Endodermal cell (in vitro differentiated cells): ENCODE results near the gene MLLT6. TPM values are rescaled to one million over a fixed set of nuclear protein-coding genes. Genes with fewer than 3 reads are reported as not detected.

Experiments used
- DNase-seq: peaks from one replicate; pipeline ENCODE4 v3.0.0-alpha.2; 2017
- H3K27ac ChIP-seq: 2 replicates; pipeline ENCODE4 v1.5.1; 2013; ENCODE audit warnings: mild to moderate bottlenecking, low read depth, low read length, moderate library complexity
- H3K27me3 ChIP-seq: 2 replicates; pipeline ENCODE4 v1.6.1; 2013; ENCODE audit warnings: mild to moderate bottlenecking, low read length, moderate library complexity; ENCODE audit not compliant: insufficient read depth, control insufficient read depth, poor library complexity, severe bottlenecking
- H3K36me3 ChIP-seq: 2 replicates; pipeline ENCODE4 v1.7.0; 2013; ENCODE audit warnings: mild to moderate bottlenecking, low read length, moderate library complexity; ENCODE audit not compliant: control insufficient read depth, insufficient read depth
- H3K4me1 ChIP-seq: one replicate; pipeline ENCODE4 v1.7.0; 2013; ENCODE audit warnings: low read length; ENCODE audit not compliant: control insufficient read depth, insufficient read depth
- H3K4me3 ChIP-seq: 2 replicates; pipeline ENCODE4 v1.5.1; 2013; ENCODE audit warnings: mild to moderate bottlenecking, low read length, moderate library complexity
- H3K9ac ChIP-seq: 2 replicates; pipeline ENCODE4 v1.6.1; 2013; ENCODE audit warnings: mild to moderate bottlenecking, low read length, moderate library complexity; ENCODE audit not compliant: poor library complexity, severe bottlenecking; ENCODE audit errors: extremely low read depth
- H3K9me3 ChIP-seq: 2 replicates; pipeline ENCODE4 v1.6.1; 2013; ENCODE audit warnings: mild to moderate bottlenecking, low read length, moderate library complexity; ENCODE audit not compliant: control insufficient read depth
- H3K27ac Mint-ChIP-seq: 2 replicates; pipeline ENCODE4 v1.8.0; 2020; ENCODE audit warnings: mixed read lengths
- H3K27me3 Mint-ChIP-seq: 2 replicates; pipeline ENCODE4 v1.8.0; 2021; ENCODE audit warnings: mild to moderate bottlenecking, mixed read lengths; ENCODE audit not compliant: insufficient read depth
- H3K36me3 Mint-ChIP-seq: 2 replicates; pipeline ENCODE4 v1.8.0; 2020; ENCODE audit warnings: low read depth, mixed read lengths
- H3K4me1 Mint-ChIP-seq: 2 replicates; pipeline ENCODE4 v1.8.0; 2020; ENCODE audit warnings: mixed read lengths
- H3K4me3 Mint-ChIP-seq: 2 replicates; pipeline ENCODE4 v1.8.0; 2020; ENCODE audit warnings: mild to moderate bottlenecking, moderate library complexity, mixed read lengths
- H3K9me3 Mint-ChIP-seq: 2 replicates; pipeline ENCODE4 v1.8.0; 2020; ENCODE audit warnings: mild to moderate bottlenecking, mixed read lengths
- CTCF ChIP-seq: fragments of 200-600 bp; sonication (generic); conservative IDR thresholded peaks from 2 replicates; pipeline ENCODE4 v1.5.0; 2021; ENCODE audit warnings: antibody characterized with exemption, mild to moderate bottlenecking
- WGBS, 2 experiments: methylation state at CpG; one replicate each; pipeline versions ENCODE4 v1.1.5 to v1.1.7; 2013; ENCODE audit warnings: missing lambda C conversion rate in 2 of 2, mixed read lengths in 1 of 2; ENCODE audit not compliant: insufficient coverage in 1 of 2, insufficient read length in 1 of 2; 5-methylcytosine and 5-hydroxymethylcytosine counted together
- total RNA-seq, 2 donors: library from RNA; stranded (reverse); fragmentation: NEBNext Ultra II Directional in 1 of 2; extraction: Animal tissue kit (Norgen Biotek cat#: 25700) in 1 of 2; gene quantifications; 2 replicates in 1 of 2; 3 replicates in 1 of 2; pipeline ENCODE4 v1.2.1, GENCODE V29; 2021

Gene MLLT6
- total RNA-seq, 2 donors from 2014 or later = 112 to 127 TPM

- Histone ChIP-seq H3K9me3 (no peaks in the 10 kb centered on the region), H3K36me3 (peaks cover 65% of the 10 kb centered on the region), H3K4me3 (no peak overlapping the region), H3K9ac (no peak overlapping the region), H3K4me1 (peaks cover 3% of the 10 kb centered on the region), H3K27me3 (no peaks in the 10 kb centered on the region), H3K27ac (no peak overlapping the region)
- peaks cover 11% of the 10 kb centered on the region for H3K4me1 Mint-ChIP-seq
- no peak overlapping the region for H3K4me3 Mint-ChIP-seq
- no peaks in the 10 kb centered on the region for H3K27me3 Mint-ChIP-seq
- peak overlapping the region; percentile 80 for H3K27ac Mint-ChIP-seq
- H3K9me3 Mint-ChIP-seq = no peaks in the 10 kb centered on the region
- 74 to 93% methylated on average over 9 to 23 of the region's 23 CpGs for WGBS, 2 experiments
- TF ChIP-seq CTCF = peak; percentile 90
- DNase-seq = peak; percentile 94
- H3K36me3 Mint-ChIP-seq = peaks cover 54% of the 10 kb centered on the region
Observed at GRCh38 chr17:38735161-38735997, 30.3 kb downstream of the MLLT6 start.

GRCh38 chr17:38738007-38738662, 33.1 kb downstream of the MLLT6 start:
- Histone ChIP-seq H3K9me3 (no peaks in the 10 kb centered on the region), H3K27ac (no peak overlapping the region), H3K36me3 (peaks cover 77% of the 10 kb centered on the region), H3K4me3 (no peak overlapping the region), H3K9ac (no peak overlapping the region), H3K27me3 (no peaks in the 10 kb centered on the region), H3K4me1 (no peaks in the 10 kb centered on the region)
- Mint-ChIP-seq H3K36me3 (peaks cover 54% of the 10 kb centered on the region), H3K4me3 (no peak overlapping the region), H3K27ac (no peak overlapping the region), H3K4me1 (peaks cover 14% of the 10 kb centered on the region), H3K27me3 (no peaks in the 10 kb centered on the region), H3K9me3 (no peaks in the 10 kb centered on the region)
- WGBS, 2 experiments = 92 to 98% methylated on average over 9 to 14 of the region's 14 CpGs
- DNase-seq = no peak
- no peak for TF ChIP-seq CTCF

- Histone ChIP-seq H3K27me3 (no peaks in the 10 kb centered on the region), H3K4me1 (peaks cover 5% of the 10 kb centered on the region), H3K4me3 (no peak overlapping the region), H3K36me3 (peaks cover 73% of the 10 kb centered on the region), H3K9ac (no peak overlapping the region), H3K27ac (no peak overlapping the region), H3K9me3 (no peaks in the 10 kb centered on the region)
- H3K27me3 Mint-ChIP-seq = no peaks in the 10 kb centered on the region
- 95 to 98% methylated on average over 11 to 16 of the region's 16 CpGs for WGBS, 2 experiments
- no peak overlapping the region for H3K27ac Mint-ChIP-seq
- TF ChIP-seq CTCF = no peak
- H3K36me3 Mint-ChIP-seq = peaks cover 56% of the 10 kb centered on the region
- peaks cover 19% of the 10 kb centered on the region for H3K4me1 Mint-ChIP-seq
- H3K9me3 Mint-ChIP-seq = no peaks in the 10 kb centered on the region
- H3K4me3 Mint-ChIP-seq = no peak overlapping the region
- no peak for DNase-seq
Observed at GRCh38 chr17:38738686-38739085, 33.6 kb downstream of the MLLT6 start.
